SK-N-SH (cell line): ENCODE data around the gene HMGB1. TPM values are rescaled to one million over a fixed set of nuclear protein-coding genes. Genes with fewer than 3 reads are reported as not detected.

Source experiments
- CTCF ChIA-PET: fragments of 300-600, 350-600 bp; formaldehyde crosslinking; extraction: SDS; loops from one replicate; lab custom pipeline; 2021; lab: Yijun Ruan, JAX
- POLR2A ChIA-PET: fragments of 350-600 bp; sonication (Branson Sonifier 250); formaldehyde crosslinking; extraction: SDS; loops from one replicate; lab custom pipeline; 2020; ENCODE audit warnings: antibody characterized with exemption, inconsistent platforms; lab: Yijun Ruan, JAX
- DNase-seq: peaks from one replicate; pipeline ENCODE4 v3.0.0; 2012
- H2AFZ ChIP-seq: fragments of 200-600 bp; sonication (generic); 2 replicates; pipeline ENCODE4 v1.8.1; 2016; ENCODE audit warnings: antibody characterized with exemption, mild to moderate bottlenecking, low read depth
- H3F3A ChIP-seq: fragments of 200-600 bp; sonication (generic); replicated peaks from 2 replicates; pipeline ENCODE3; 2016; ENCODE audit warnings: antibody characterized with exemption, mild to moderate bottlenecking; ENCODE audit not compliant: insufficient read depth
- H3K27ac ChIP-seq, 2 experiments: fragments of 200-500 bp in 1 of 2; fragments of 200-600 bp in 1 of 2; sonication (Bioruptor generic) in 1 of 2; sonication (generic), shearing (Covaris generic) in 1 of 2; 2 replicates each; pipeline versions ENCODE4 v1.5.1 to v1.6.1; 2014 to 2016; ENCODE audit warnings: low read depth in 2 of 2, inconsistent platforms in 1 of 2, low read length in 1 of 2, mild to moderate bottlenecking in 1 of 2, mixed read lengths in 1 of 2
- H3K27me3 ChIP-seq: fragments of 200-600 bp; sonication (generic), shearing (Covaris generic); 2 replicates; pipeline ENCODE4 v1.6.1; 2016; ENCODE audit warnings: mixed run types; ENCODE audit not compliant: insufficient read depth
- H3K36me3 ChIP-seq, 2 experiments: fragments of 200-500 bp in 1 of 2; fragments of 200-600 bp in 1 of 2; sonication (Bioruptor generic) in 1 of 2; sonication (generic) in 1 of 2; replicated peaks in 1 of 2; 2 replicates each; pipeline versions ENCODE3 to v1.5.1; 2014 to 2016; ENCODE audit warnings: low read length in 1 of 2, mild to moderate bottlenecking in 1 of 2; ENCODE audit not compliant: insufficient read depth in 2 of 2, control insufficient read depth in 1 of 2
- H3K4me1 ChIP-seq, 2 experiments: fragments of 200-500 bp in 1 of 2; fragments of 200-600 bp in 1 of 2; sonication (Bioruptor generic) in 1 of 2; sonication (generic), shearing (Covaris generic) in 1 of 2; 2 replicates each; pipeline versions ENCODE4 v1.5.1 to v1.6.1; 2014 to 2016; ENCODE audit warnings: low read depth in 1 of 2, low read length in 1 of 2, mixed run types in 1 of 2; ENCODE audit not compliant: insufficient read depth in 2 of 2, control insufficient read depth in 1 of 2
- H3K4me2 ChIP-seq: fragments of 200-600 bp; sonication (generic), shearing (Covaris generic); 2 replicates; pipeline ENCODE4 v1.6.1; 2017; ENCODE audit warnings: mixed run types
- H3K4me3 ChIP-seq, 2 experiments: fragments of 200-500 bp in 1 of 2; fragments of 200-600 bp in 1 of 2; sonication (Bioruptor generic) in 1 of 2; sonication (generic), shearing (Covaris generic) in 1 of 2; 2 replicates each; pipeline versions ENCODE4 v1.5.1 to v1.8.1; 2014 to 2016; ENCODE audit warnings: low read depth in 2 of 2, inconsistent platforms in 1 of 2, low read length in 1 of 2, mild to moderate bottlenecking in 1 of 2, mixed read lengths in 1 of 2, moderate library complexity in 1 of 2
- H3K79me2 ChIP-seq: fragments of 200-600 bp; sonication (generic); 2 replicates; pipeline ENCODE4 v1.8.1; 2017; ENCODE audit warnings: mild to moderate bottlenecking; ENCODE audit not compliant: insufficient read depth
- H3K9ac ChIP-seq: fragments of 200-600 bp; sonication (generic); 2 replicates; pipeline ENCODE4 v1.6.1; 2017; ENCODE audit warnings: mixed run types
- H3K9me2 ChIP-seq: fragments of 200-600 bp; sonication (generic); 2 replicates; pipeline ENCODE4 v1.6.1; 2017; ENCODE audit warnings: mixed run types
- H3K9me3 ChIP-seq: fragments of 200-600 bp; sonication (generic); 2 replicates; pipeline ENCODE4 v1.6.1; 2017; ENCODE audit warnings: mixed run types, mild to moderate bottlenecking, moderate library complexity
- H4K20me1 ChIP-seq: fragments of 200-600 bp; sonication (generic); 2 replicates; pipeline ENCODE4 v1.6.1; 2017; ENCODE audit warnings: mild to moderate bottlenecking, mixed run types; ENCODE audit not compliant: insufficient read depth
- CHD2 ChIP-seq: fragments of 150-350 bp; IDR thresholded peaks from 2 replicates; pipeline ENCODE4 v1.6.1; 2018; ENCODE audit warnings: low read length; ENCODE audit not compliant: partially characterized antibody
- EZH2phosphoT487 ChIP-seq: fragments of 200-600 bp; sonication (generic); IDR thresholded peaks from 2 replicates; pipeline ENCODE4 v1.6.1; 2017; ENCODE audit warnings: low read depth, mixed run types, mild to moderate bottlenecking, antibody characterized with exemption, moderate library complexity, borderline replicate concordance
- FOSL2 ChIP-seq: IDR thresholded peaks from 2 replicates; pipeline ENCODE4 v1.4.0; 2012; ENCODE audit warnings: low read depth, mild to moderate bottlenecking, moderate library complexity, borderline replicate concordance
- FOXJ3 ChIP-seq: sonication (generic); formaldehyde crosslinking; IDR thresholded peaks from 2 replicates; pipeline ENCODE4 v1.5.1; 2020; ENCODE audit warnings: mild to moderate bottlenecking, missing genetic modification reagents
- GABPA ChIP-seq: IDR thresholded peaks from 2 replicates; pipeline ENCODE4 v1.4.0; 2012; ENCODE audit warnings: low read depth, mild to moderate bottlenecking
- MXI1 ChIP-seq: IDR thresholded peaks from 2 replicates; pipeline ENCODE4 v1.6.1; 2012; ENCODE audit warnings: mild to moderate bottlenecking, low read depth, low read length, improper control_type of control experiment
- NRF1 ChIP-seq: IDR thresholded peaks from 2 replicates; pipeline ENCODE4 v1.6.1; 2012; ENCODE audit warnings: low read depth, mild to moderate bottlenecking, low read length
- POLR2AphosphoS5 ChIP-seq: IDR thresholded peaks from 2 replicates; pipeline ENCODE4 v1.6.1; 2012; ENCODE audit warnings: low read depth, low read length
- RAD21 ChIP-seq: IDR thresholded peaks from 2 replicates; pipeline ENCODE4 v1.6.1; 2012; ENCODE audit warnings: mild to moderate bottlenecking, low read length
- RCOR1 ChIP-seq: fragments of 150-350 bp; IDR thresholded peaks from 2 replicates; pipeline ENCODE4 v1.6.1; 2017; ENCODE audit warnings: antibody characterized with exemption, low read length
- RXRA ChIP-seq: IDR thresholded peaks from 2 replicates; pipeline ENCODE4 v1.4.0; 2012; ENCODE audit warnings: low read depth, mild to moderate bottlenecking, borderline replicate concordance
- SIN3A ChIP-seq: IDR thresholded peaks from 2 replicates; pipeline ENCODE4 v1.6.1; 2012; ENCODE audit warnings: low read depth, mild to moderate bottlenecking, low read length, moderate library complexity, borderline replicate concordance
- TCF12 ChIP-seq: IDR thresholded peaks from 2 replicates; pipeline ENCODE4 v1.4.0; 2012
- YY1 ChIP-seq: IDR thresholded peaks from 2 replicates; pipeline ENCODE4 v1.4.0; 2012; ENCODE audit warnings: low read depth, mild to moderate bottlenecking
- WGBS: methylation state at CpG from one replicate; pipeline ENCODE4 v1.1.6; 2017; ENCODE audit warnings: low lambda C conversion rate; 5-methylcytosine and 5-hydroxymethylcytosine counted together
- polyA plus RNA-seq, 3 experiments: library from polyadenylated mRNA; depleted of rRNA; stranded (reverse); fragments of >200 nt; gene quantifications; 2 replicates each; pipeline ENCODE4 v1.2.3, GENCODE V29; 2012
- TF ChIP-seq, protein P1 (sequence below): IDR thresholded peaks from 2 replicates; pipeline ENCODE4 v1.4.0; 2012; ENCODE audit warnings: low read depth
- TF ChIP-seq, protein P2 (sequence below): fragments of 200-600 bp; sonication (generic); IDR thresholded peaks from 2 replicates; pipeline ENCODE4 v1.6.1; 2017; ENCODE audit warnings: antibody characterized with exemption, mild to moderate bottlenecking, moderate library complexity
- TF ChIP-seq, protein P3 (sequence below): IDR thresholded peaks from 2 replicates; pipeline ENCODE4; 2012
- TF ChIP-seq, protein P4 (sequence below): fragments of 150-350 bp; IDR thresholded peaks from 2 replicates; pipeline ENCODE4 v1.6.1; 2016; ENCODE audit warnings: mild to moderate bottlenecking, low read depth, low read length

HMGB1 gene
- polyA plus RNA-seq, 1 of the 3 experiments (the other 2 are of a cell fraction), result 166 TPM

DNA sequence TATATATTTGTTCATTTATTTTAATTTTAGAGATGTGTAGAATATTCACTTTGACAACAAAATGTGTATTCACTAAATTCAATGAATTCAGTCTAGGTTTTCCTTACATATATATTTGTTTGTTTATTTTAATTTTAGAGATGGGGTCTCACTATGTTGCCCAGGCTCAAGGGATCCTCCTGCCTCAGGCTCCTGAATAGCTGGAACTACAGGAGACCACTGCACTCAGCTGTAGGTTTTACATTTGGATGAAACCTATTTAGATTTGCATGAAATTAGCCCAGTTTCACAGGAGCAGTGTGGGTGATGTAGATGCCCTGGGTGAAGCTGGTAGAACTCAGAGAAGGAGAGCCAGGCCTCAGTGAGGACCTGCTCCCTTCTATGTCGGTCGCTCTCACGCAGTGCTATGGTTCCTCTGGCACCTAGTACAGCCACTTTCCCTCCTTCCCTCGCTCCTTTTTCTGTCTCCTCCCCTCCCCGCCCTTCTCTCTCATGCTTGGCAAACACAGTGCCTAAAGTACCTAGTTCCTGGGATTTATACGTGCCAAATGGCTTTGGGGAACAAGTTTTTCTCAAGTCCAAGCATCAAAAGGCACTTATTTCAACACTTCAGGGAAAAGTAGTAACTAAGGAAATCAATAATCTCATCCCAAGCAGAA, 14.7 kb upstream of the HMGB1 start:
- H3K27me3 ChIP-seq, result no peaks in the 10 kb centered on the region
- H3K9ac ChIP-seq, result no peak overlapping the region
- ChIA-PET POLR2A (no interaction called here), CTCF (no interaction called here)
- H3K36me3 ChIP-seq, result no peaks in the 10 kb centered on the region
- DNase-seq, result no peak
- WGBS, result 92% methylated on average over 6 of the region's 6 CpGs
- no peaks in the 10 kb centered on the region for H3K79me2 ChIP-seq
- H2AFZ ChIP-seq, result no peak overlapping the region
- no peaks in the 10 kb centered on the region for H3K9me3 ChIP-seq
- H3K4me2 ChIP-seq, result no peak overlapping the region
- no peaks in the 10 kb centered on the region for H3K9me2 ChIP-seq
- no peak for TF ChIP-seq EZH2phosphoT487
- TF ChIP-seq FOXJ3 (CRISPR knock-in tag), result no peak
- no peak for TF ChIP-seq RXRA
- TF ChIP-seq, protein P1, sequence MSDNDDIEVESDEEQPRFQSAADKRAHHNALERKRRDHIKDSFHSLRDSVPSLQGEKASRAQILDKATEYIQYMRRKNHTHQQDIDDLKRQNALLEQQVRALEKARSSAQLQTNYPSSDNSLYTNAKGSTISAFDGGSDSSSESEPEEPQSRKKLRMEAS, result no peak
- TF ChIP-seq FOSL2, result no peak
- no peak for TF ChIP-seq SIN3A
- no peak for TF ChIP-seq RAD21
- TF ChIP-seq, protein P2, sequence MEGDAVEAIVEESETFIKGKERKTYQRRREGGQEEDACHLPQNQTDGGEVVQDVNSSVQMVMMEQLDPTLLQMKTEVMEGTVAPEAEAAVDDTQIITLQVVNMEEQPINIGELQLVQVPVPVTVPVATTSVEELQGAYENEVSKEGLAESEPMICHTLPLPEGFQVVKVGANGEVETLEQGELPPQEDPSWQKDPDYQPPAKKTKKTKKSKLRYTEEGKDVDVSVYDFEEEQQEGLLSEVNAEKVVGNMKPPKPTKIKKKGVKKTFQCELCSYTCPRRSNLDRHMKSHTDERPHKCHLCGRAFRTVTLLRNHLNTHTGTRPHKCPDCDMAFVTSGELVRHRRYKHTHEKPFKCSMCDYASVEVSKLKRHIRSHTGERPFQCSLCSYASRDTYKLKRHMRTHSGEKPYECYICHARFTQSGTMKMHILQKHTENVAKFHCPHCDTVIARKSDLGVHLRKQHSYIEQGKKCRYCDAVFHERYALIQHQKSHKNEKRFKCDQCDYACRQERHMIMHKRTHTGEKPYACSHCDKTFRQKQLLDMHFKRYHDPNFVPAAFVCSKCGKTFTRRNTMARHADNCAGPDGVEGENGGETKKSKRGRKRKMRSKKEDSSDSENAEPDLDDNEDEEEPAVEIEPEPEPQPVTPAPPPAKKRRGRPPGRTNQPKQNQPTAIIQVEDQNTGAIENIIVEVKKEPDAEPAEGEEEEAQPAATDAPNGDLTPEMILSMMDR, result no peak
- TF ChIP-seq RCOR1, result no peak
- no peaks in the 10 kb centered on the region for H4K20me1 ChIP-seq
- no peak overlapping the region for H3K4me3 ChIP-seq
- no peak overlapping the region for H3K27ac ChIP-seq
- no peaks in the 10 kb centered on the region for H3K4me1 ChIP-seq
- H3F3A ChIP-seq, result no peaks in the 10 kb centered on the region

DNA sequence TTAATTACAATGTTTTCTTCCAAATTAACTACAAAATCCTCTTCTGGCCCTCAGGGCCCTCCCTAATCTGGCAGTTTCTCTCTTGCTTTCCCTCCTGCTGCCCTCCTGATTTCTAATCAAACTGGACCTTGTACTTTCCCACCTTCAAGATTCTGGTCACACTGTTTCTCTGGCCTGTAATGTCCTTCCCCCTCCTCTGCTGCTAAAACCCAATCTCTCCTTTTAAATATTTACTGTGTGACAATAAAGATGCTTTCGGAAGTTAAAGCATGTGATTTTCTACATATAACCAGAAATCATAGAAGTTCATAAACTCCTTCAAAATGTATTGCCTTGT, 14.1 kb upstream of the HMGB1 start:
- Histone ChIP-seq H3K4me3 (no peak overlapping the region), H3K4me2 (no peak overlapping the region), H3K9me3 (no peaks in the 10 kb centered on the region), H2AFZ (no peak overlapping the region), H3K9ac (no peak overlapping the region), H3F3A (no peaks in the 10 kb centered on the region), H3K36me3 (no peaks in the 10 kb centered on the region), H3K79me2 (no peaks in the 10 kb centered on the region), H4K20me1 (no peaks in the 10 kb centered on the region), H3K9me2 (no peaks in the 10 kb centered on the region), H3K27me3 (no peaks in the 10 kb centered on the region), H3K27ac (no peak overlapping the region), H3K4me1 (no peaks in the 10 kb centered on the region)
- ChIA-PET CTCF (no interaction called here), POLR2A (no interaction called here)
- WGBS, result 97% methylated on average over 1 of the region's 1 CpG
- DNase-seq, result no peak
- TF ChIP-seq YY1 (no peak), NRF1 (no peak), GABPA (no peak), CHD2 (no peak), POLR2AphosphoS5 (no peak), TCF12 (no peak), SIN3A (no peak), MXI1 (no peak)
- TF ChIP-seq, protein P3, sequence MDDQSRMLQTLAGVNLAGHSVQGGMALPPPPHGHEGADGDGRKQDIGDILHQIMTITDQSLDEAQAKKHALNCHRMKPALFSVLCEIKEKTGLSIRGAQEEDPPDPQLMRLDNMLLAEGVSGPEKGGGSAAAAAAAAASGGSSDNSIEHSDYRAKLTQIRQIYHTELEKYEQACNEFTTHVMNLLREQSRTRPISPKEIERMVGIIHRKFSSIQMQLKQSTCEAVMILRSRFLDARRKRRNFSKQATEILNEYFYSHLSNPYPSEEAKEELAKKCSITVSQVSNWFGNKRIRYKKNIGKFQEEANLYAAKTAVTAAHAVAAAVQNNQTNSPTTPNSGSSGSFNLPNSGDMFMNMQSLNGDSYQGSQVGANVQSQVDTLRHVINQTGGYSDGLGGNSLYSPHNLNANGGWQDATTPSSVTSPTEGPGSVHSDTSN, result no peak
- TF ChIP-seq, protein P4, sequence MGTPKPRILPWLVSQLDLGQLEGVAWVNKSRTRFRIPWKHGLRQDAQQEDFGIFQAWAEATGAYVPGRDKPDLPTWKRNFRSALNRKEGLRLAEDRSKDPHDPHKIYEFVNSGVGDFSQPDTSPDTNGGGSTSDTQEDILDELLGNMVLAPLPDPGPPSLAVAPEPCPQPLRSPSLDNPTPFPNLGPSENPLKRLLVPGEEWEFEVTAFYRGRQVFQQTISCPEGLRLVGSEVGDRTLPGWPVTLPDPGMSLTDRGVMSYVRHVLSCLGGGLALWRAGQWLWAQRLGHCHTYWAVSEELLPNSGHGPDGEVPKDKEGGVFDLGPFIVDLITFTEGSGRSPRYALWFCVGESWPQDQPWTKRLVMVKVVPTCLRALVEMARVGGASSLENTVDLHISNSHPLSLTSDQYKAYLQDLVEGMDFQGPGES, result no peak
